Measurements from ENCODE around the gene SCNN1G. TPM values are rescaled to one million over a fixed set of nuclear protein-coding genes. Genes with fewer than 3 reads are reported as not detected.
"Not testable (repeated sequence)": the region's sequence is repeated elsewhere in the genome, so short reads cannot be mapped to it uniquely, and the experiment has no call there.

Gene SCNN1G
- polyA plus RNA-seq, 3 donors, result 0.62 to 1.4 TPM; not detected in 1

DNA sequence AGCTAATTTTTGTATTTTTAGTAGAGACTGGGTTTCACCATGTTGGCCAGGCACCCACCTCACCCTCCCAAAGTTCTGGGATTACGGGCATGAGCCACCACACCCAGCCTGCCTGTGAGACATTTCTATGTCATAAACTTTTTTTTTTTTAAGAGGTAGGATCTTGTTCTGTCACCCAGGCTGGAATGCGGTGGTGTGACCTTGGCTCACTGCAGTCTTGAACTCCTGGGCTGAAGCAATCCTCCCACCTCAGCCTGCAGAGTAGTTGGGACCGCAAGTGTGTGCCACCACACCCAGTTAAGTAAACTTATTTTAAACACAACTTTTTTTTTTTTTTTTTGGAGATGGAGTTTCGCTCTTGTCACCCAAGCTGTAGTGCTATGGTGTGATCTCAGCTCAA lies 47.2 kb downstream of the SCNN1G start:
- H3K27ac ChIP-seq (ENCODE audit: low read depth, low read length), result no peak overlapping the region
- WGBS, 3 donors, result 67 to 87% (median 81%) methylated on average over 4 of the region's 4 CpGs

DNA sequence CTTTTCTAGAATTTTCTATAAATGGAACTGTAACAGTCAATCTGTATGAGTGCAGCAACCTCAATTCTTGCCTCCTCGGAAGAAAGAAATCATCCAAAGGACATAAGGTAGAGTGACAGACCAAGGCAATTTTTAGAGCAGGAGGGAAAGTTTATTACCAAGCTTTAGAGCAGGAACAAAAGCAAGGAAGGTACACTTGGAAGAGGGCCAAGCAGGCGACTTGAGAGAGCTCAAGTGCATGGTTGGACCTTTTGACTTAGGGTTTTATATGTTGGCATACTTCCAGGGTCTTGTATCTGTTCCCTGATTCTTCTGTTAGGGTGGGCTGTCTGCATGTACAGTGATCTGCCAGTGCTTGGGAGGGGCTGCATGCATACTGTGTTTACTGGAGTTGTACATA lies 50.3 kb downstream of the SCNN1G start:
- WGBS, 3 donors, result 40 to 54% (median 51%) methylated on average over 2 of the region's 2 CpGs
- no peak overlapping the region for H3K27ac ChIP-seq (ENCODE audit: low read depth, low read length)

DNA sequence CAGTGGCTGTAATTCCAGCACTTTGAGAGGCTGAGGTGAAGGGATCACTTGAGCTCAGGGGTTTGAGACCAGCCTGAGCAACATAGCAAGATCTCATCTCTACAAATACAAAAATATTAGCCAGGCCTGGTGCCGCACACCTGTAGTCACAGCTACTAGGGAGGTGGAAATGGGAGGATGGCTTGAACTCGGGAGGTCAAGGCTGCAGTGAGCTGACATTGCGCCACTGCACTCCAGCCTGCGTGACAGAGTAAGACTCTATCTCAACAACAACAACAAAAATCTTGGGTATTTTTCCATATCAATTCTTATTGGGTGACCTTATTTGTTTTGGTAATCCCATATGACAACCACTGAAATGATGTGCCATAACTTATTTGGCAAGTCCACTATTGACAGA lies 52.6 kb downstream of the SCNN1G start:
- no peak overlapping the region for H3K27ac ChIP-seq (ENCODE audit: low read depth, low read length)
- 83 to 92% (median 91%) methylated on average over 4 of the region's 4 CpGs for WGBS, 3 donors

DNA sequence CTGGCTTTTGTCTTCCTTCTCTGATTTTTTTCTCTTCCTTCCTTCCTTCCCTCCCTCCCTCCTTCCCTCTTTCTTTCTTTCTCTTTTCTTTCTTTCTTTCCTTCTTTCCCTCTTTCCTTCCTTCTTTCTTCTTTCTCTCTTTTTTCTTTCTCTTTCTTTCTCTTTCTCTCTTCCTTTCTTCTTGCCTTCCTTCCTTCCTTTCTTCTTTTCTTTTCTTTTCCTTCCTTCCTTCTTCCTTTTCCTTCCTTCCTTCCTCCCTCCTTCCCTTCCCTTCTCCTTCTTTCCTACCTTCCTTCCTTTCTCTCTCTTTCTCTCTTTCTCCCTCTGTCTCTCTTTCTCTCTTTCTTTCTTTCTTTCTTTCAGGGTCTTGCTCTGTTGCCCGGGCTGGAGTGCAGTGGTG lies 54.4 kb downstream of the SCNN1G start:
- H3K27ac ChIP-seq (ENCODE audit: low read depth, low read length), result no peak overlapping the region

DNA sequence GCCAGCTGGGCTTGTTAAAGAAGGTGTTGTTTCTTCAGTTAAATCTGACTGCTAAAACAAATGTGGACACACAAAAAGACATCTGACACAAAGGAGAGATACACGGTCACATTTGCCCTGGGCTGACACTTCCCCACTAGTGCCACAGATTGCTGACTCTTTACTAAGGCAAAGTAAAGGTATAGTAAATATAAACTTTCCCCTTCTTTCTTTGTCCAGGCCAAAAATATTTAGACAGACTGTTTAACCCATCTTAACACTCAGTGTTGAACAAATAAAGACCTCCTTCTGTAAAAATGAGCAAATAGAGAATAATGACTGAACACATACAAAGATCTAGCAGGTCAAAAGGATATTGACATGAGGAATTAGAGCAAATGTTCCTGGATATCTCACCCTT lies 58.4 kb downstream of the SCNN1G start:
- WGBS, 3 donors, result 32 to 74% (median 71%) methylated on average over 1 of the region's 1 CpG

More for the DNA sequence above, 54.4 kb downstream of the SCNN1G start:
- WGBS, 3 donors, result 94 to 96% (median 96%) methylated on average over 1 of the region's 1 CpG

DNA sequence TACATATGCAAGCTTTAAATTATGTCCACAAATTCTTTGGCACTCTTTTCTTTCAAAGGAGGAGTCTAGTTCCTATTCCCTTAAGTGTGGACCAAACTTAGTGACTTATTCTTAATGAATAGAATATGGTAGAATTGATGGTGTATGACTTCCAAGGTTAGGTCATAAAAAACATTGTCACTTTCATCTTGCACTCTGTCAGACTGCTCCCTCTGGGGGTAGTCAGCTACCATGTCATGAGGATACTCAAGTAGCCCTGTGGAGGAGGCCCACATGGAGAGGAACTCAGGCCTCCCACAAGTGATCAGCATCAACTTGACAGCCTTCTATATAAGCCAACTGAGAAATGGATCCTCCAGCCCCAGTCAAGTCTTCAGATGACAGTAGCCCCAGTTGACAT lies 61.6 kb downstream of the SCNN1G start:
- no peak overlapping the region for H3K27ac ChIP-seq (ENCODE audit: low read depth, low read length)

More for the DNA sequence above, 58.4 kb downstream of the SCNN1G start:
- H3K27ac ChIP-seq (ENCODE audit: low read depth, low read length), result no peak overlapping the region

DNA sequence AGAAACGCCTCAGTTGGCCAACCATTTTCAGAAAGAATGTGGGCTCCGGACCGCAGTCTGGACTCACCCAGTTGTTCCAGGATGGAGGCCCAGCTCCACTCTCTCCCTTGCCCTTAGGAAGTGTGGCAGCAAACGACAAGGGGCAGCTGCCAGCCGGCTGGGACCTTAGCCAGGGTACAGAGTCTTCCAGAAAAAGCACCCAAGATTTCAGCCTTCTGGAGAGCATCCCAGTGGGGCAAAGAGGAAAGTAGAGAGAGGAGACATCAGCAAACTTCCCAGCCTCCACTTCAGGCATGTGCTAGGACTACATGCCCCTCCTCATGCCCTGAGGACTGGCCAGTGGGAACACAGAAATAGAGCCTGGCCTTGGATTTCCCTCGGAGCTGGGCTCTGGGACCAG lies 62.7 kb downstream of the SCNN1G start:
- WGBS, 3 donors, result 72 to 83% (median 78%) methylated on average over 6 of the region's 6 CpGs
- no peak overlapping the region for H3K27ac ChIP-seq (ENCODE audit: low read depth, low read length)

DNA sequence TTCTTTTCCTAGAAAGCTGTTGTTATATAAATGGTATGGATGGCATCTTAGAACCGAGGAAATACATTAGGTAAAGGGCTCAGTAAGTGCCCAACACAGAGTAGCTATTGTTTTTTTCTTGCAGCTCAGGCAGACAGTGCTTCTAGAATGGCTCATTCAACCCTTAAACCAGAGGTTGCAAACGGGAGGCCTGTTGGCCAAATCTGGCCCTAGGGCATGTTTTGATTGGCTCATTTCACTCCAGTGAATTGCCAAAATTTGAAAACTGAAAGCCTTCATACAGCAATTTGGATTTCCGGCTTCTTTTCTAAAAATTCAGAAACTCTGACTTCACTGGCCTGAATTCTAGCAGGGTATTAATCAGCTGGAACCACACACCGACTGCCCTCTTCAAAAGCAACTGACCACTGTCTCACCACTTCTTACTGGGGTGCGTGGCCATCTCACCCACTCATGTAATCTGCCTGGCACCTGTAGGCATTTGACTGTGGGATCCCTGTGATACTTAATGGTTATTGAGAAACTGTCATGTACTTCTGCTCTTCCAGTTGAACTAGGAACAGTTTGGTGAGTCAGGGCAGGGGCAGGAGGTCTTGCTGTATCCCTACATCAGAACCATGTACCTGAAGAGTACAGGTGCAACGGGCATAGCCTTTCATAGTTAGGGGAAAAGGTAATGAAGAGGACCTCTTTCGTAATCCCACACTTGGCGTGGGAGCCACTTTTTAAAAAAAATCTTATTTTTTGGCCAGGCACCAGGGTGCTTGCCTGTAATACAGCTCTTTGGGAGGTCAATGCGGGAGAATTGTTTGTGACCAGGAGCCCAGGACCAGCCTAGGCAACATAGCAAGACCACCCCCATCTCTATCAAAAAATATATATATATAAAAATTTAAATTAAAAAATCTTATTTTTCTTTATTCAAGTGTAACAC lies 66.0 kb downstream of the SCNN1G start:
- 71 to 74% (median 72%) methylated on average over 9 of the region's 9 CpGs for WGBS, 3 donors

DNA sequence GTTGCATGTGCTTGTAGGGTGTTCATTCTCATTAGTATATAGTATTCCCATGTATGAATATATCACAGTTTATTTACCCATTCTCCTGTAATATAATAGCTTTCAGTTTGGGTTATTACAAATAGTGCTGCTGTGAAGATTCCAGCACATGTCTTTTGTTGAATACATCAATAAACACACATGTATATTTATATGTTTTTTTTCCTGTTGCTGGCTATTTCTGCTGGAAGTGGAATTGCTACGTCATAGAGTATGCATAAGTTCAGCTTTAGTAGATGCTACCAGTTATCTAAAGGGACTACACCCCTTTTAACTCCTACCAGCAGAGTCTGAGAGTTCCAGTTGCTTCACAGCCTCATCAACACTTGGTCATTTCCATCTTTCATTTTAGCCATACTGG lies 67.3 kb downstream of the SCNN1G start:
- WGBS, 3 donors, result 71 to 82% (median 74%) methylated on average over 1 of the region's 1 CpG
- no peak overlapping the region for H3K27ac ChIP-seq (ENCODE audit: low read depth, low read length)

More for the DNA sequence above, 66.0 kb downstream of the SCNN1G start:
- H3K27ac ChIP-seq (ENCODE audit: low read depth, low read length), result no peak overlapping the region

DNA sequence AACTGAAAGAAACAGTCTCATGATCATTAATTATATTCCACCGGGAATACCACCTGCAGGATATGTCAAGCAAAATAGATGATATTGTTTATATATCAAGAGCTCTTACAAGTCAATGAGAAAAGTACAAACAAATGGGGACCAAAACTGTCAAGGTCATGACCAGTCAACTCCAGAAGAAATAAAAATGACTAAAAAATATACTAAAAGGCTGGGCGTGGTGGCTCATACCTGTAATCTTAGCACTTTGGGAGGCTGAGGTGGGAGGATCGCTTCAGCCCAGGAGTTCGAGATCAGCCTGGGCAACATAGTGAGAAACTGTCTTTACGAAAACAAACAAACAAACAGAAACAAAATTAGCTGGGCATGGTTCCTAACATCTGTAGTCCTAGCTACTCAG lies 69.8 kb downstream of the SCNN1G start:
- WGBS, 3 donors, result 74 to 92% (median 90%) methylated on average over 5 of the region's 5 CpGs
- H3K27ac ChIP-seq (ENCODE audit: low read depth, low read length), result no peak overlapping the region

DNA sequence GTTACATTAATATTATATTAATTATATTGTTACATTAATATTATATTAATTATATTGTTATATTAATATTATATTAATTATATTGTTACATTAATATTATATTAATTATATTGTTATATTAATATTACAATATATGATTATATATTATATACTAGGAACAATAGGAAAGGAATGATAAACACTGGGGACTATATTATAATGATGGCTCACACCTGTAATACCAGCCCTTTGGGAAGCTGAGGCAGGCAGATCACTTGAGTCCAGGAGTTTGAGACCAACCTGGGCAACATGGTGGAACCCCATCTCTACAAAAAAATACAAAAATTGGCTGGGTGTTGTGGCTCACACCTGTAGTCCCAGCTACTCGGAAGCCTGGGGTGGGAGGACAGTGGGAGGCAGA lies 71.1 kb downstream of the SCNN1G start:
- 88 to 100% (median 90%) methylated on average over 1 of the region's 1 CpG for WGBS, 3 donors

DNA sequence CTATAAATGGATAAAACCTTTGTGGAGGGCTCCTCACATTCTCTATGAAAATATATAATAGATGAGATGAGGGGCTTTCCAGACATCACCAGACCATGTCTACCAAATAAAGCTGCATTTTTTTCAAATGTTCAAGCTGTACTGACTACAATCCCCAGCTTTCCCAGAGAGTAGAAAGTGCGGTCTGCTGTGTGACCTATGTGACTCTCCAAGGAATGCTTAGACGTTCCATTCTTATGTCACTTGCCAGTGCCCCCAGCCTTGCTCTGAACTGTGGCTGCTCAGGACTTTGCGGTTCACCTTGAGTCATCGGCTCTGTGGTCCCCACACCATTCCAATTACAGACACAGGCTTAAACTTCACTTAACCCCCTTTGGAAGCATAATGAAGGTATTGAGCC lies 71.8 kb downstream of the SCNN1G start:
- 58 to 63% (median 62%) methylated on average over 4 of the region's 4 CpGs for WGBS, 3 donors
- no peak overlapping the region for H3K27ac ChIP-seq (ENCODE audit: low read depth, low read length)

More for the DNA sequence above, 71.1 kb downstream of the SCNN1G start:
- not testable (repeated sequence) for H3K27ac ChIP-seq (ENCODE audit: low read depth, low read length)

DNA sequence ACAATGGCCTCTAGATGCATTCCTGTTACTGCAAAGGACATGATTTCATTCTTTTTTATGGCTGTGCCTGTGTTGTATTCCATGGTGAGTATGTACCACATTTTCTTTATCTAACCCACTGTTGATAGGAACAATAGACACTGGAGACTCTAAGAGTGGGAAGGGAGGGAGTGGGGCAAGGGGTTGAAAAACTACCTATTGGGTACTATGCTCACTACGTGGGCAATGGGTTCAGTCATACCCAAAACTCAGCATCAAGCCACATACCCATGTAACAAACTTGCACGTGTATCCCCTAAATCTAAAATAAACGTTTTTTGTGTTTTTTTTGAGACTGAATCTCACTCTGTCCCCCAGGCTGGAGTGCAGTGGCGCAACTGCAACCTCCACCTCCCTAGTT lies 72.5 kb downstream of the SCNN1G start:
- 55 to 66% (median 57%) methylated on average over 4 of the region's 4 CpGs for WGBS, 3 donors
- no peak overlapping the region for H3K27ac ChIP-seq (ENCODE audit: low read depth, low read length)

DNA sequence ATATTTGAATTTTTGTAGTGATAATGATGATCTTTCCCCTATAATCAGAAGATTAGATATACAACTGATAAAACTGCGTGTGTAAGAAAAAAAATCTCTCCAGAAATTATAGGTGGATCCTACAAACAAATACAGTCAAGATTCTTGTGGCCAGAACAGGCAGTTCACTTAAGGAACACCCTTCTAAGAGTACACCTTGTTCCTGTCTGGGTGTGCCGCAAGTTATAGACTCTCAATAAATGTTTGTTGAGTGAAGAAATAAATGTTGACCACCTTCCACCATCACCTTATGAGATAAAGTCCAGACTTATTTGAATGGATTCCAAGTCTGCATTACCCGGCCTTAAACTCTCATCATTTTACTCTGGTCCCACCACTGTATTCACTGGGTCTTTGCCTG lies 73.9 kb downstream of the SCNN1G start:
- 51 to 70% (median 67%) methylated on average over 3 of the region's 3 CpGs for WGBS, 3 donors
- H3K27ac ChIP-seq (ENCODE audit: low read depth, low read length), result no peak overlapping the region

DNA sequence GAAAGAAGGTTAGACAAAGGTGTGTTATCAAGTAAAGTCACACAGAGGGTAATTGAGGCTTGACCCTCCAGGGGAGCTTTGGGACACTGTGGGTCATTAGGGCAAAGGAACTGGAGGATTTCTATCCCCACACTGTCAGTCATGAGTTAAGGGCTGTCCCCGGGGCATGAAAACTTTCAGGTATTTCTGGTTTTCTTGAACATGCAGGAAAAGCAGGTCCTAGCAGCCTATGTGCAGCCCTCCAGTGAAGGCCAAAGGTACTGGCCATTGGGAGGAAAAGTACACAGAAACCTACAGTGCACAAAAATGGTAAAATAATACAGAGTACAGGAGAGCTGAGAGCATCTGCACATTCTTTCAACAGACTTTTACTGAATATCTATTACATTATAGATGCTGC lies 75.1 kb downstream of the SCNN1G start:
- no peak overlapping the region for H3K27ac ChIP-seq (ENCODE audit: low read depth, low read length)
- 27 to 79% (median 70%) methylated on average over 1 of the region's 1 CpG for WGBS, 3 donors

DNA sequence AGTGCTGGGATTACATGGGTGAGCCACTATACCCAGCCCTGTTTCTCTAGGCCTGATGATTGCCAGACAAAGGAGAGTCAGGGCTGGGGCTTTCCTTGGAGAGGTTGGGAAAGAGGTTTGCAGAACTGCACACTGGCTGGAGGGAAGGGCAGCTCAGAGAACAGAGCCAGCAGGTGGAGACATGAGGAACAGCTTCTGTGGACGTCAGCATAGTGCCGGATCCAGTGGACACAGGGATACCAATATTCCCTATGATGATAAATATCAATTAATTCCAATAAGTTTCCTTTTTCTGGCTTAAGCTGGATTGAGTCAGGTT lies 76.3 kb downstream of the SCNN1G start:
- H3K27ac ChIP-seq (ENCODE audit: low read depth, low read length), result no peak overlapping the region
- WGBS, 3 donors, result 58 to 71% (median 63%) methylated on average over 2 of the region's 2 CpGs

Other genes with a start within 250 kb of the SCNN1G start
- 1 to 10 TPM; 1.7 to 3.3 (median 2.7) TPM for gene USP31, start 33.3 kb upstream of the SCNN1G start, polyA plus RNA-seq
- gene SCNN1B, start 119.6 kb downstream of the SCNN1G start, polyA plus RNA-seq, result 1 to 10 TPM; 2.2 to 9.4 (median 8.9) TPM